HCT116 (cell line): ENCODE measurements around the gene GNB1. TPM values are rescaled to one million over a fixed set of nuclear protein-coding genes. Genes with fewer than 3 reads are reported as not detected.

Source experiments
- ATAC-seq: fragments of 200-7000 bp; cut with Tn5 transposase; 2 replicates; pipeline ENCODE4 v1.9.1; 2020; ENCODE audit warnings: mild to moderate bottlenecking, moderate library complexity
- BruUV-seq: library from RNA; stranded (reverse); fragments of 400-500 nt; replicated peaks from 2 replicates; lab custom pipeline; 2021; lab: Mats Ljungman, UMichigan
- CTCF ChIA-PET: fragments of 300-600 bp; sonication (Branson Sonifier 250); formaldehyde crosslinking; loops from one replicate; lab custom pipeline; 2021; ENCODE audit warnings: antibody characterized with exemption; lab: Charles Lee
- POLR2A ChIA-PET: fragments of 300-600, 350-600 bp; sonication (Branson Sonifier 250); formaldehyde crosslinking; loops from one replicate; lab custom pipeline; 2021; ENCODE audit warnings: antibody characterized with exemption; lab: Charles Lee
- RAD21 ChIA-PET, 2 experiments: fragments of 300-600 bp; sonication (Branson Sonifier 250); formaldehyde crosslinking; loops; one replicate each; lab custom pipeline; 2023; ENCODE audit warnings: low total read pairs in 2 of 2; ENCODE audit not compliant: uncharacterized antibody in 2 of 2, unreplicated experiment in 2 of 2, low non-redundant PET in 1 of 2; lab: Charles Lee
- DNase-seq: peaks from one replicate; pipeline ENCODE4 v3.0.0-alpha.2; 2010; ENCODE audit warnings: low read depth, low spot score
- H2AFZ ChIP-seq: fragments of 200-600 bp; shearing (Covaris generic), sonication (generic); 2 replicates; pipeline ENCODE4 v1.6.1; 2017; ENCODE audit warnings: low read depth, mixed run types, mixed read lengths, antibody characterized with exemption, low read length; ENCODE audit not compliant: poor library complexity, severe bottlenecking
- H3K27ac ChIP-seq: 2 replicates; pipeline ENCODE4 v1.5.1; 2012; ENCODE audit warnings: low read depth, low read length
- H3K27me3 ChIP-seq: fragments of 200-600 bp; sonication (generic); 2 replicates; pipeline ENCODE4 v1.6.1; 2016; ENCODE audit warnings: mixed run types, low read length, mixed read lengths; ENCODE audit not compliant: insufficient read depth
- H3K36me3 ChIP-seq, 2 experiments: fragments of 200-500 bp in 1 of 2; fragments of 200-600 bp in 1 of 2; sonication (Bioruptor generic) in 1 of 2; sonication (generic) in 1 of 2; 2 replicates each; pipeline versions ENCODE4 v1.5.1 to v1.6.1; 2014 to 2016; ENCODE audit warnings: low read length in 2 of 2, inconsistent platforms in 1 of 2, mixed read lengths in 1 of 2, mixed run types in 1 of 2; ENCODE audit not compliant: insufficient read depth in 2 of 2, control insufficient read depth in 1 of 2
- H3K4me1 ChIP-seq, 2 experiments: fragments of 200-600 bp in 1 of 2; sonication (generic) in 1 of 2; 2 replicates each; pipeline versions ENCODE4 v1.5.1 to v1.6.1; 2012 to 2017; ENCODE audit warnings: low read length in 2 of 2, inconsistent platforms in 1 of 2, mild to moderate bottlenecking in 1 of 2, mixed read lengths in 1 of 2, mixed run types in 1 of 2, moderate library complexity in 1 of 2; ENCODE audit not compliant: insufficient read depth in 2 of 2, control insufficient read depth in 1 of 2
- H3K4me2 ChIP-seq: fragments of 200-600 bp; sonication (generic); 2 replicates; pipeline ENCODE4 v1.6.1; 2017; ENCODE audit warnings: mixed run types, low read length, mixed read lengths
- H3K4me3 ChIP-seq, 2 experiments: fragments of 200-600 bp in 1 of 2; sonication (generic) in 1 of 2; replicated peaks in 1 of 2; 2 replicates each; pipeline ENCODE4 v1.5.1; 2011 to 2016; ENCODE audit warnings: low read length in 2 of 2, control low read depth in 1 of 2, low read depth in 1 of 2, mild to moderate bottlenecking in 1 of 2, mixed read lengths in 1 of 2, mixed run types in 1 of 2
- H3K79me2 ChIP-seq: fragments of 200-600 bp; sonication (generic); 2 replicates; pipeline ENCODE4 v1.6.1; 2017; ENCODE audit warnings: mild to moderate bottlenecking, mixed run types, low read length, moderate library complexity, mixed read lengths; ENCODE audit not compliant: insufficient read depth
- H3K9ac ChIP-seq: fragments of 200-600 bp; sonication (generic); 2 replicates; pipeline ENCODE4 v1.6.1; 2016; ENCODE audit warnings: low read length, mixed read lengths
- H3K9me2 ChIP-seq: fragments of 200-600 bp; sonication (generic), shearing (Covaris generic); 2 replicates; pipeline ENCODE4 v1.6.1; 2017; ENCODE audit warnings: mixed run types, mild to moderate bottlenecking, moderate library complexity; ENCODE audit not compliant: insufficient read depth
- H3K9me3 ChIP-seq, 2 experiments: fragments of 200-500 bp in 1 of 2; fragments of 200-600 bp in 1 of 2; sonication (Bioruptor generic) in 1 of 2; sonication (generic) in 1 of 2; 2 replicates each; pipeline ENCODE4 v1.6.1; 2014 to 2017; ENCODE audit warnings: low read length in 2 of 2, mixed read lengths in 2 of 2, inconsistent platforms in 1 of 2, low read depth in 1 of 2, mild to moderate bottlenecking in 1 of 2, mixed run types in 1 of 2, moderate library complexity in 1 of 2; ENCODE audit not compliant: control insufficient read depth in 1 of 2, insufficient read depth in 1 of 2
- H4K20me1 ChIP-seq: fragments of 200-600 bp; sonication (generic), shearing (Covaris generic); 2 replicates; pipeline ENCODE4 v1.6.1; 2017; ENCODE audit warnings: mixed run types, mild to moderate bottlenecking, moderate library complexity; ENCODE audit not compliant: insufficient read depth
- JUND ChIP-seq: IDR thresholded peaks from 2 replicates; pipeline ENCODE4 v1.6.1; 2012
- YY1 ChIP-seq: IDR thresholded peaks from 2 replicates; pipeline ENCODE4 v1.6.1; 2011; ENCODE audit warnings: low read length, low read depth, moderate library complexity, mild to moderate bottlenecking; ENCODE audit not compliant: insufficient replicate concordance; ENCODE audit errors: extremely low read depth
- ZNF274 ChIP-seq: fragments of 200-500 bp; sonication (Bioruptor generic); IDR thresholded peaks from 2 replicates; pipeline ENCODE4 v1.6.1; 2014; ENCODE audit warnings: mild to moderate bottlenecking, low read depth, low read length, inconsistent platforms
- intact Hi-C: fragments of 100-400 bp; cut with micrococcal nuclease; formaldehyde crosslinking; loops from 2 replicates; pipeline ENCODE4 v1.10.0; 2022
- total RNA-seq: library from RNA; stranded (reverse); gene quantifications from one replicate; pipeline ENCODE4 v1.2.1, GENCODE V29; 2021; ENCODE audit not compliant: unreplicated experiment

Gene GNB1
- total RNA-seq, 1 experiment from 2014 or later, result 371 TPM

- peaks cover 2 to 20% of the 10 kb centered on the region in 2 experiments; a peak in 1 of 4 replicates for H3K36me3 ChIP-seq
- ChIA-PET CTCF (no interaction called here), RAD21 (no interaction called here)
- H3K27ac ChIP-seq, result no peak overlapping the region
- intact Hi-C loops, result no loop called here
- no peak for ATAC-seq
- peaks cover 98% of the 10 kb centered on the region for H3K79me2 ChIP-seq
- no peak overlapping the region for H3K9ac ChIP-seq
- BruUV-seq, result no TSS peak
- no peak for TF ChIP-seq YY1
- TF ChIP-seq, all 23 proteins: peak for 0
- Histone ChIP-seq H3K4me2 (no peak overlapping the region), H3K9me2 (no peaks in the 10 kb centered on the region), H2AFZ (no peak overlapping the region), H3K27me3 (no peaks in the 10 kb centered on the region), H3K9me3 (no peaks in the 10 kb centered on the region), H3K4me3 (no peak overlapping the region), H3K4me1 (peaks cover 0 to 5% of the 10 kb centered on the region in 2 experiments; a peak in 2 of 4 replicates), H4K20me1 (peaks cover 31% of the 10 kb centered on the region)
- DNase-seq, result no peak
- POLR2A ChIA-PET, result interaction anchor here (0.7 kb wide), 1 partner anchor 13 kb away, joined by 4 read pairs; no protein-coding TSS in a partner anchor
Measured at GRCh38 chr1:1869469-1869868, 21.4 kb downstream of the GNB1 start.

GRCh38 chr1:1867164-1867563 is 23.7 kb downstream of the GNB1 start:
- Histone ChIP-seq H3K9me2 (no peaks in the 10 kb centered on the region), H3K4me3 (no peak overlapping the region), H4K20me1 (peaks cover 29% of the 10 kb centered on the region), H2AFZ (no peak overlapping the region), H3K27ac (no peak overlapping the region), H3K9ac (no peak overlapping the region), H3K4me2 (no peak overlapping the region), H3K36me3 (0 out of 4 replicates have a peak, but pooled peaks cover 0 to 11% of the 10 kb centered on the region in 2 experiments), H3K9me3 (no peaks in the 10 kb centered on the region), H3K79me2 (peaks cover 98% of the 10 kb centered on the region), H3K4me1 (peaks cover 0 to 5% of the 10 kb centered on the region in 2 experiments; a peak in 2 of 4 replicates), H3K27me3 (no peaks in the 10 kb centered on the region)
- no peak for ATAC-seq
- no TSS peak for BruUV-seq
- ChIA-PET POLR2A (no interaction called here), RAD21 (no interaction called here), CTCF (no interaction called here)
- TF ChIP-seq ZNF274, result no peak
- TF ChIP-seq JUND, result no peak
- no peak for DNase-seq
- intact Hi-C loops, result no loop called here
